HS-5 (cell line): Measurements from ENCODE around the gene BEST4.
"Not testable (repeated sequence)": the region's sequence is repeated elsewhere in the genome, so short reads cannot be mapped to it uniquely, and the experiment has no call there.

Experiments
- DNase-seq: peaks from one replicate; pipeline ENCODE4 v3.0.0-alpha.2; 2012; ENCODE audit warnings: low read depth

The BEST4 gene

DNA sequence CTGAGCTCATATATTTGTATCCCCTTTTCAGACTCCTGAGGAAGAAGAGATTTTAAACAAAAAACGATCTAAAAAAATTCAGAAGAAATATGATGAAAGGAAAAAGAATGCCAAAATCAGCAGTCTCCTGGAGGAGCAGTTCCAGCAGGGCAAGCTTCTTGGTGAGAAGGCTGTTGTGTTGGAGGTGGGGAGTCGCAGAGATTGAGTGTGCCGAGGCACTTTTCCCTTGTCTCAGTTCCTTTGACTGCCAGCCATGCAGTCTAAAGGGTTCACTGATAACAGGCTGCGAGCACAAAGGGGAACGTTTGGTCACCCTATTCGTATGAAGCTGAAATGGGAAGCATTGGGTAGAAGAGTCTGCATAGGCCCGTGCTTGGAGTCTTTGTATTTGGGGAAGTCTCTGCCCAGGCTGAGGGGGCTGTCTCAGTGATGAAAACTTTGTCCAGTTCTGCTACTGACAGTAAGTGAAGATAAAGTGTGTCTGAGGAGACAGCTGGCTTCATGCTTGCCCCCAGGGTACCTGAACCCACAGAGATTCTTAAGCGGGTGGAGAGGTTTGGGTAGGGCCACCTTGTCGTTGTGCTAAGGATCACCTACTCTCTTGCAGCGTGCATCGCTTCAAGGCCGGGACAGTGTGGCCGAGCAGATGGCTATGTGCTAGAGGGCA is 9.9 kb downstream of the BEST4 start:
- no peak for DNase-seq

DNA sequence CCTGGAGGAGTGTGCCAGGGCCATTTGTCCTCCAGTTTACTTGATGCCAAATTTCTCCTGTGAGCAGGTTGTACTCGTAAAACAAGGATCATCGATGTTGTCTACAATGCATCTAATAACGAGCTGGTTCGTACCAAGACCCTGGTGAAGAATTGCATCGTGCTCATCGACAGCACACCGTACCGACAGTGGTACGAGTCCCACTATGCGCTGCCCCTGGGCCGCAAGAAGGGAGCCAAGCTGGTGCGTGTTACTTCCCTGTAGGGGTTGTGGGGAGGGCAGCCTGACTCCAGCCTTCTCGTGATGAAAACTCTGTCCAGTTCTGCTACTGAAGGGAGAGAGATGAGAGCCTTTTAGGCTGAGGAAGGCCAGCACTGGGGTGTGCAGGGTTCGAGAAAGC is 10.4 kb downstream of the BEST4 start:
- no peak for DNase-seq

DNA sequence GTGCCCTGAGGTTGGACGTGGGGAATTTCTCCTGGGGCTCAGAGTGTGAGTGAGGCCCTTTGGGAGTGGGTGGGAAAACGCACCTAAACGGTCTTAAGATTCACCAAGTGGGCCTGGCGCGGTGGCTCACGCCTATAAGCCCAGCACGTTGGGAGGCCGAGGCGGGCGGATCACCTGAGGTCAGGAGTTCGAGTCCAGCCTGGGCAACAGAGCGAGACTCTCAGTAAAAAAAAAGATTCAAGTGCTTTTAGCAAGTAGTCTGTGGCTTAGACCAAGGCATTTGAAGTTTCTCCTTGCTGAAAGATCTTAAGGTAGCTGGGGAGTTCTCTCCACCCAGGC is 11.3 kb downstream of the BEST4 start:
- DNase-seq, result no peak

DNA sequence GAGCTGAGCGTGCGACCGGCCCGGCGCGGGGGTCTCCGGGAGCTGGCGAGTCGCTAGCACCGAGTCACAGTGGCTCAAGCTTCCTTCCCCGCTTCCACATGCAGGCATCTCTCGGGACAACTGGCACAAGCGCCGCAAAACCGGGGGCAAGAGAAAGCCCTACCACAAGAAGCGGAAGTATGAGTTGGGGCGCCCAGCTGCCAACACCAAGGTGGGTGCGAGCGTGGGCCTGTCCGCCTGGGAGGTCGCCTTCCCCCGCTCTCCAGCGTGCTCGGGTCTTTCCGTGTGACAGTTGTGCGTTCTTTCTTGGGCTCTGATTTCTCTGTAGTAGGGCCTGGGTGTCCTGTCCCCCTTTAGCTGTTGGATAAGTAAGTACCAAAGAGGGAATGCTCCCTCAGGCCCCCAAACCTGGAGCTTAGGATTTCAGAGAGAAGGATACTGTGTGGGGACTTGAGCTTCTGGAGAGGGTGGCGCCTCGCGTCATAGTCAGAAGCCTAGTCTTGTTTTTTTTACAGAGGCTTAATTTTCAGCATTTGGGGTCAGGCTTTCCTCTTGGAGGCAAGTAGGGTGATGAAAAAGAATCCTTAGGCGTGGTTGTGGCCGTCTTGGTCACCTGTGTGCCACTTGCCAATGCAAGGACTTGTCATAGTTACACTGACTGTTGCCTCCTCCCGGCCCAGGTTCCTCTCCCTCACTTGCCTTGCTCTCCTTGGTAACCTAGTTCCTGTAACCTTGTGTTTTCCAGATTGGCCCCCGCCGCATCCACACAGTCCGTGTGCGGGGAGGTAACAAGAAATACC is 11.8 kb downstream of the BEST4 start:
- DNase-seq, result no peak

DNA sequence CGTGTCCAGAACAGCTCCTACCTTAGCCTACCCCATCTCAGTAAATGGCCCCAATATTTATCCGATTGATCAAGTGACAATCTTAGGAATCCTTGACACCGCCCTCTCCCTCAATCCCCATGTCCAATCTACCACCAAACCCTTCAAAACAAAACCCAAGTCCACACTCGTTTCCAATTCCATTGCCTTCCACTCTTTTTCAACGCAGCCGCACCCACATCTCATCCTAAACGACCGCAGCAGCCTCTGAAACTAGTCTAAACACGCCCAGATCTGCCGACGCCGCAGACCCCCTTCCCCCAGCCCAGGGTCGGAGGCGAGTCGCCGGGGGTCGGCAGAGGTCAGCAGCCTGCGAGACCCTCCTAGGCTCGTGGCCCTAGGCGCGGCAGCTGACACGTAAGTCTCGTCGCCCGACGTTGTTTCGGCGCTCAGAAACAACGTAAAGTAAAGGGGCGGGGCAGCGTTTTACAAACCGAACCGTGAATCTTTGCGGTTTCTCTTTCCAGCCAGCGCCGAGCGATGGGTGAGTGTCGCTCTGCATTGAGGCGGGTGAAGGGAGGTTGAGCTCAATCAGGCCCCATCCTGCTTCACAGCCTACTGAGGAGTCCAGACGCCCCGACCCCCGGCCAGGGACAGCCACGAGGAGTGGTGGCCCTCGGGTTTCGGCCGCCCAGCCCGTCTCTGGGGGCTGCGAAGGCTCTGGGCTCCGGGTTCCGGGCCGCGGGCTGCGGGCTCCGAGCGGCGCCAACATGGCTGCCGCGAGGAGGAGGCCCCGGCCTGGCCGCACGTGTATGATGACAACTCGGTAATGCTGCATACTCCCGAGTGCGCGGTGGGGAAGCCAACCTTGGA is 12.7 kb downstream of the BEST4 start, which contains the start of gene RPS8:
RPS8 (plus strand) TSS at position 463 of the 852 bp plus-strand sequence; CDS start at position 520, 57 bp downstream.
- DNase-seq, result peak; percentile 71

DNA sequence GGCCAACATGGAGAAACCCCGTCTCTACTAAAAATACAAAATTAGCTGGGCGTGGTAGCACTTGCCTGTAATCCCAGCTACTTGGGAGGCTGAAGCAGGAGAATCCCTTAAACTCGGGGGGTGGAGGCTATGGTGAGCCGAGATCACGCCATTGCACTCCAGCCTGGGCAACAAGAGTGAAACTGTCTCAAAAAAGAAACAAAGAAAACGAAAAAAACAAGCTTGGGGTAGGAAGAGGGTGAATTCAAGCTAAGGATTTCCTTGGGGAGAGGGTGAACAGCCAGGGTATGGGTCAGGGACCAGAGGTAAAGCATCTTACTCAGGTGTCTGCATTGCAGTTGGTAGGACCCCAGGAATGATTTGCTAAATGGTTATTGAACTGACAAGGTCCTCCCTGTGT is 21.5 kb downstream of the BEST4 start:
- DNase-seq, result not testable (repeated sequence)

DNA sequence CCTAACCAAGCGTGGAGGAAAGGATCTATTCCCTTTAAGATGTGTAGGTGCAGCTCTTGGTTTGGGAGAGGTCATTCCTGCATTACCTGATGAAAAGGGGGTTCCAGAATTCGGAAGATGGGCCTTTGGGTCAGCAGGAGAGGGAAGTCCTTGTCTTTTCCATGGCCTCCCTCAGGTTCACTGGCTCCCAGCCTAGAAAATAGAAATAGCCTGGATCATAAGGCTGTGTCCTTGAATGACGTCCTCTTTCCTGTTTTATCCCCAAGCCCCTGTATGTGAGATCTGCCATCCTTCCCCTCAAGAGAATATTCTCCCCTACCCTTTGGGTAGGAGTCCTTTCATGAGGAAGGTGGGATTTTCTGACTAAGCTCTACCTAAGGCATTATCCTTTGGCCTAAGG is 27.1 kb downstream of the BEST4 start:
- DNase-seq, result no peak

DNA sequence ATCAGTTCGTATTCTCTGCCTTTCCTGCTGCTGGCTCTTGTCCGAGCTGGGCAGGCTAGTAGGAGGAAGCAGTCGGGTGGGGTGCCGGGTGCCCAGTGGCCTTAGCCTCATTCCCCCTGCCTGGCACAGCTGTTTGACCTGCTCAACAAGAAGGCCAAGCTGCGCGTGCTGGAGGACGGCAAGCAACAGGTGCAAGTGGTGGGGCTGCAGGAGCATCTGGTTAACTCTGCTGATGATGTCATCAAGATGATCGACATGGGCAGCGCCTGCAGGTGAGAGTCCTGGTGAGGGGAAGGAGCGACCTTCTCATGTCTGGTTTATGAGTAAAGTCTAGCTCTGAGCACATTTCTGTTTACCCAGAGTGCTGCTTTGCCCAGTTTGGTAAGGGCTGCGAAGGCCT is 28.9 kb downstream of the BEST4 start:
- no peak for DNase-seq

DNA sequence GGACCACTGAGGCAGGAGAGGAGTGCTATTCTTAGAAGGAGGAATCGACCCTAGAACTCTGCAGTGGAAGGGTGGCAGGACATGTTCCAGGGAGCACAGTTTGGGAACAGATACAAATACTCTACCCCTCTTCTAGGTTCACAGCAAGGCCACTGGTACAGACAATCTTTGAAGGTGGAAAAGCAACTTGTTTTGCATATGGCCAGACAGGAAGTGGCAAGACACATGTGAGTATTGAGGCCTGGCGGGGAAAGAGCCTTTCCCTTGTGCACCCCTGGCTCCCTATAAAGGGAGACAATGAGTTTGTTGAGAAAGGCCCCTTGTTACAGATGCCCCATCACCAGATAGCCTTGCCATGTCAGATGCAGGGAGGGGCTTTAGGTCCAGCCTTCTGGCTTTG is 30.6 kb downstream of the BEST4 start:
- no peak for DNase-seq

DNA sequence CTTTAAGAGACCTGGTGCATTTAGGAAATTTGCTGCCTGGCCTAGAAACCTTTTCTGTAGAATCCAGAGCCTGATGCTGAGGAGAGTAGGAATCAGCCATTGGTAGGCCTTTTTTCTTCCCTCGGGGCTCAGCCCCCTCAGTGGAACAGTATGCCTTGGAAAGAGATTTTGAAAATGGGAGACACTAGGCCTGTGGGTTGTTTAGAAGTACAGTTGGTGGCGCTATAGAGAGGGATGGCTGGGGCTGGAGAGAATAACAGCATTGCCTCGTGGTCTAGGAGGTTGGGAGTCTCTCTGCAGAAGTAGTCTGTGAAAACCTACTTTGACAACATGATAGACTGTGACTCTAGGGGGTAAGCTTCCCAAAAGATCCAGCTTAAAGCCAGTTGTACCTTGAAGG is 40.1 kb downstream of the BEST4 start:
- no peak for DNase-seq

DNA sequence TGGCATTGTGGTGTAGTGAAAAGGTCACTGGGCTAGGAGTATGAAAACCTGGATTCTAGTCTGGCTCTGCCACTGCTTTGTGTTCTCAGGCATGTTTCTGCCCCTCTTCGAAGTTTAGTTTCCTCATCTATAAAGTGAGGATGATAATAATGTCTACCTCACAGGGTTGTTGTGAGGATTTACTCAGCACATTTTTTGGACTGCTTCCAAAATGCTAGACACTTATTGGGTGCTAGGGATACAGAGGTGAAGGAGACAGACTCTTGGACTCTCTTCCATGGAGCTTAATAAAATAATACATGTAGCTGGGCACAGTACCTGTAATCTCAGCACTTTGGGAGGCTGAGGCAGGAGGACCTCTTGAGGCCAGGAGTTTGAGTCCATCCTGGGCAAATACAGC is 44.8 kb downstream of the BEST4 start:
- DNase-seq, result no peak

DNA sequence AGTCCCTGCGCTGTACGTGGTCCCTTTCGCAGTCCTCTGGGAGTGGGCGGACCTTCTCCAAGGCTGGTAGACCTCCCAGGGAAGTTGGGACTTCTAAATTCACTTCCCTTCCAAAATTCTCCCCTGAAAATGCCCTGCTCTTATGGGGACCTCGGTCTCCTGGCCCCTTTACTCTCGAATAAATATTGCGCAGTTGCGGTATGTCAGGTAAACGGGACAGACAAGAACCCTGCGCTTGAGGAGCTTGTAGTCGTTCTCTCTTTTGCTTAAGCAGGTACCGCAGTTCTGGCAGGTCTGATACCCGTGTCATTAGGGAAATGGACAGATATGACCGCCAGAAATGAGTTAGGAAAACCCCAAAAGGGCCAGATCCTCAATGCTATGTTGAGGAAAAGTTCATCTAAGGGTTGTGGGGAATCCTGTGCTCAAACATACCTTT is 47.8 kb downstream of the BEST4 start:
- no peak for DNase-seq

DNA sequence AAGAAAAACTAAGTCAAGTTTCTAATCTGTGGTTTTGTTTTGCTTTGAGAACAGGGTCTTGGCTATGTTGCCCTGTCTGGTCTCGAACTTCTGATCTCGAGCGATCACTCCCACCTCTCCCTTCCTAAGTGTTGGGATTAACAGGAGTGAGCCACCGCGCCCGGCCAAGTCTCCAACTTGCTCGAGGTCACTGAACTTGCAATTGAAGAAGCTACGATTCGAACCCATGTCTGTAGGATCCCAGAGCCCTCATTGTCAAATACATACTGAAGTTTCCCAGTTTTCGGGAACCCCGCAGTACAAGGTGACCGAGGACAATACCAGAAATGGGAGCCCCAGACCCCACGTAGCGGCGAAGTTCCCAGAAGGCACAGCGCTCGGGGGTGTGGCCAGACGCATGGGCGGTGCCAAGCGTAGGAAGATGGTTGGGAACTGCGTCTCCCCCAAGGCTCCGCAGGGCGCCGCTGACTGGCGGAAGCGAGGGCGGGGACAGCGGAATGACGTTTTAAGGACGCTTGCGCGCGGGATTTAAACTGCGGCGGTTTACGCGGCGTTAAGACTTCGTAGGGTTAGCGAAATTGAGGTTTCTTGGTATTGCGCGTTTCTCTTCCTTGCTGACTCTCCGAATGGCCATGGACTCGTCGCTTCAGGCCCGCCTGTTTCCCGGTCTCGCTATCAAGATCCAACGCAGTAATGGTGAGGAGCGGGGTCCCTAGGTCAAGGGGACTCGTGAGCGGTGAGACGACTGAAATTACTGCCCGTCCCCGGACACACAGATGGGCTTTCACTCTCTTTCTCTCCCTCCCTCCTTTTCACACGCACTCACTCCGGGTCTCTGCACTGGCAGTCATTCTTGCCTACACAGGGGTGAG is 48.4 kb downstream of the BEST4 start, which contains the start of gene KIF2C:
KIF2C (plus strand) TSS at position 531 of the 872 bp plus-strand sequence; CDS start at position 627, 96 bp downstream.
- DNase-seq, result peak; percentile 87

DNA sequence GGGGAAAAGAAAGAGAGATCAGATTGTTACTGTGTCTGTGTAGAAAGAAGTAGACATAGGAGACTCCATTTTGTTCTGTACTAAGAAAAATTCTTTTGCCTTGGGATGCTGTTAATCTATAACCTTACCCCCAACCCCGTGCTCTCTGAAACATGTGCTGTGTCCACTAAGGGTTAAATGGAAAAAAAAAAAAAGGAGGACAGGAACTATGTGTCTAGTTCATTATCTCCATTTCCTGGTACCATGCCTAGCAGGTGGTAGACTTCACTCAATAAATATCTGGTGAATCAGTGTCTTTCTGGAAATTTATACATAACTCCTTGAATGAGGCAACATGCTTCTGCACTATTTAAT is 49.0 kb downstream of the BEST4 start:
- DNase-seq, result not testable (repeated sequence)

DNA sequence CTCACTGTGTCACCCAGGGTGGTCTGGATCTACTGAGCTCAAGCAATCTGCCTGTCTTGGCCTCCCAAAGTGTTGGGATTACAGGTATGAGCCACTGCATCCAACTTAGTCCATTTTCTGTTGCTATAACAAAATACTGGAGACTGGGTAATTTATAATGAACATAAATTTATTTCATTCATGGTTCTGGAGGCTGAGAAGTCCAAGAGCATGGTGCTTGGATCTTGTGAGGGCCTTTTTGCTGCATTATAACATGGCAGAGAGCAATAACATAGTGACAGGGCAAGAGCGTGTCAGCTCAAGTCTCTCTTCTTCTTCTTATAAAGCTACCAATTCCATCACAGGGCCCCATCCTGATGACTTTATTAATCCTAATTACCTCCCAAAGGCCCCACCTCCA is 52.0 kb downstream of the BEST4 start:
- DNase-seq, result no peak

DNA sequence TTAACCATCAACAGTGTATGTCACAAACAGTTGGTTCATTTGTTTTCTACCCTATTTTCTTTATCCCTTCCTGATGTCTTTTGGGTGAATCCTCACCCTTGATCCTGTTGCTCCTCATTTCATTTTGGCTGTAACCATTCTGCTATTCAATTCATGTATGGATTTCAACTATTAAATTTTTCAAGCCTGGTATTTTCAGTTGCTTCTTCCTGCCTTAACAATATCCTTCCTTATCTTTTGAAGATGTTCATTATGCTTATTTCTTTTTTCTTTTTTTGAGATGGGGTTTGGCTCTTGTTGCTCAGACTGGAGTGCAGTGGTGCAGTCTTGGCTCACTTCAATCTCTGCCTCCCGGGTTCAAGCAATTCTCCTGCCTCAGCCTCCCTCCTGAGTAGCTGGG is 54.2 kb downstream of the BEST4 start:
- no peak for DNase-seq
